Measurements from ENCODE around the gene TXLNG. TPM values are rescaled to one million over a fixed set of nuclear protein-coding genes. Genes with fewer than 3 reads are reported as not detected.

TXLNG gene
- total RNA-seq, 1 experiment from 2014 or later = 10.7 TPM

GRCh38 chrX:16870862-16871815 is 84.9 kb downstream of the TXLNG start:
- peak; percentile 12 for DNase-seq (ENCODE audit: low read depth)

GRCh38 chrX:16873106-16873505 is 86.8 kb downstream of the TXLNG start:
- DNase-seq (ENCODE audit: low read depth) = no peak

GRCh38 chrX:16874458-16875095 is 88.3 kb downstream of the TXLNG start:
- no peak for DNase-seq (ENCODE audit: low read depth)

- DNase-seq (ENCODE audit: low read depth) = no peak
Measured at GRCh38 chrX:16876696-16877095, 90.4 kb downstream of the TXLNG start.

- peak; percentile 47 for DNase-seq (ENCODE audit: low read depth)
Measured at GRCh38 chrX:16882169-16882568, 95.9 kb downstream of the TXLNG start.

- peak; percentile 68 for DNase-seq (ENCODE audit: low read depth)
Measured at GRCh38 chrX:16882702-16883486, 96.6 kb downstream of the TXLNG start.

- no peak for DNase-seq (ENCODE audit: low read depth)
Measured at GRCh38 chrX:16883487-16883804, 97.2 kb downstream of the TXLNG start.

- no peak for DNase-seq (ENCODE audit: low read depth)
Measured at GRCh38 chrX:16885628-16886027, 99.4 kb downstream of the TXLNG start.

GRCh38 chrX:16892504-16893362 is 106.5 kb downstream of the TXLNG start:
- peak; percentile 82 for DNase-seq (ENCODE audit: low read depth)

Other genes starting within 250 kb of the TXLNG start
- not detected in 2 replicates for gene S100G, start 136.3 kb upstream of the TXLNG start, total RNA-seq (2014; rRNA removed; shearing (Covaris generic))
- 10.0 and 14.1 TPM in 2 replicates for gene CTPS2, start 73.8 kb upstream of the TXLNG start, total RNA-seq (2014; rRNA removed; shearing (Covaris generic))
- 26.8 and 34.8 TPM in 2 replicates for gene SYAP1, start 66.9 kb upstream of the TXLNG start, total RNA-seq (2014; rRNA removed; shearing (Covaris generic))
- 216 and 229 TPM in 2 replicates for gene RBBP7, start 83.9 kb downstream of the TXLNG start, total RNA-seq (2014; rRNA removed; shearing (Covaris generic))
- gene REPS2, start 160.2 kb downstream of the TXLNG start, total RNA-seq (2014; rRNA removed; shearing (Covaris generic)) = 2.2 and 3.3 TPM in 2 replicates